GM23248 (cell line): Measurements from ENCODE around the gene ABLIM2.

ENCODE experiments used
- EZH2 ChIP-seq: fragments of 200-600 bp; sonication (generic); IDR thresholded peaks from 2 replicates; pipeline ENCODE4 v1.6.1; 2018; ENCODE audit warnings: antibody characterized with exemption, mild to moderate bottlenecking; ENCODE audit not compliant: insufficient read depth, poor library complexity, severe bottlenecking
- EZH2phosphoT487 ChIP-seq: fragments of 200-600 bp; sonication (generic); IDR thresholded peaks from 2 replicates; pipeline ENCODE4 v1.6.1; 2018; ENCODE audit warnings: antibody characterized with exemption, moderate library complexity, mild to moderate bottlenecking, low read depth; ENCODE audit not compliant: insufficient read depth

DNA sequence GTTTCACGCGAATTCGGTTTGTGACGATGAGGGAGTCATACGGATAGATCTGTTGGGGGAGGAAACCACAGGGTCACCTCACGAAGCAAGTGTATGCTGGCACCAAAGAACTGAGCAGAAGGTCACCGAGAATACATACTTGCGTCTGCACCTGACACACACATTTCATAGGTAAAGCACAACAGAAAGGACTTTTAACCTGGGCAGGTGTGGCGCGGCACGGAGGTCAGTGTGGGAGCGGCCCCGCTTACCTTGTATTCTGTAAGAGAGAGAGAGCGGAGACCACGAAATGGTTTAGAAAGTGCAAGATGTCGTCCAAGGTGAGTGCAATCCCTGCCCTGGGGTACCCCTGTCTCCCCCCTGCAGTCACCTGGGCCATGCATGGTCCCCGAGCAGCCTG, 175.3 kb downstream of the ABLIM2 start:
- TF ChIP-seq EZH2phosphoT487 (no peak), EZH2 (no peak)
